HAP-1 (cell line): ENCODE data around the gene CSH2.
"Not testable (repeated sequence)": the region's sequence is repeated elsewhere in the genome, so short reads cannot be mapped to it uniquely, and the experiment has no call there.

Experiments used
- DNase-seq, 2 experiments: peaks; one replicate each; pipeline ENCODE4 v3.0.0-alpha.2; 2016 to 2020; ENCODE audit warnings: low spot score in 2 of 2
- H3K27me3 ChIP-seq: fragments of 250-450 bp; sonication (Bioruptor Pico); 2 replicates; pipeline ENCODE4 v1.5.1; 2020; ENCODE audit warnings: low read depth, mild to moderate bottlenecking, moderate library complexity
- H3K36me3 ChIP-seq: fragments of 250-450 bp; sonication (Bioruptor Pico); replicated peaks from 2 replicates; pipeline ENCODE4 v1.5.1; 2020; ENCODE audit warnings: mild to moderate bottlenecking
- H3K4me1 ChIP-seq: fragments of 250-450 bp; sonication (Bioruptor Pico); 2 replicates; pipeline ENCODE4 v1.5.1; 2020; ENCODE audit warnings: mild to moderate bottlenecking
- H3K4me3 ChIP-seq: fragments of 250-450 bp; sonication (Bioruptor Pico); 2 replicates; pipeline ENCODE4 v1.5.1; 2020; ENCODE audit warnings: mild to moderate bottlenecking, moderate library complexity
- H3K9me3 ChIP-seq: fragments of 250-450 bp; sonication (Bioruptor Pico); 2 replicates; pipeline ENCODE4 v1.5.1; 2020; ENCODE audit warnings: mild to moderate bottlenecking, moderate library complexity
- in situ Hi-C: fragments of 300-500 bp; cut with MboI; formaldehyde crosslinking; loops from 3 replicates; pipeline ENCODE4 v1.14.3; 2020; ENCODE audit warnings: low sequenced_read_pairs, inconsistent platforms, mixed read lengths

CSH2 gene

GRCh38 chr17:63885119-63885518 lies 11.6 kb upstream of the CSH2 start:
- H3K9me3 ChIP-seq, in situ Hi-C loops, H3K4me3 ChIP-seq, H3K27me3 ChIP-seq, H3K36me3 ChIP-seq, H3K4me1 ChIP-seq, DNase-seq: not testable (repeated sequence)

DNA sequence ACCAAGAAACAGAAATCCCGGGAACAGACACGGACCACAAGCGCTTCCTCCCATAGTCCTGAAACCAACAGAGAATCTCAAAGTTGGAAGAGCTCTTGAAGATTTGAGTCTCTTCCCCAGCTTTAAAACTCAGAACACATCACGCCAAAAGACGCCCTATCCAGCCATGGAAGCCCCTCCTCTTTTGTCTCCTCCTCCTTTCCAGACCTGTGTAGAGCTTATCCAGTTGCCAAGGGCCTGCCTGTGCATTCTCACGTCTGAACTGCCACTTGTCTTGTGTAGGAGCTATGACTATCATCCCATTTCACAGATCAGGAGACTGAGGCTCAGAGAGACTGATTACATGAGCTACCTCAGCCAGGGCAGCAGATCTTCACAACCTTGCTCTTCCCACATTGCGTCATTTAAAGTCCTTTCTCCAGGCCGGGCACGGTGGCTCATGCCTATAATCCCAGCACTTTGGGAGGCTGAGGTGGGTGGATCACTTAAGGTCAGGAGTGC lies 9.2 kb upstream of the CSH2 start:
- H3K9me3 ChIP-seq, DNase-seq, H3K4me1 ChIP-seq, in situ Hi-C loops, H3K4me3 ChIP-seq, H3K36me3 ChIP-seq, H3K27me3 ChIP-seq: not testable (repeated sequence)

- no peaks in the 10 kb centered on the region for H3K4me1 ChIP-seq
- no peaks in the 10 kb centered on the region for H3K36me3 ChIP-seq
- in situ Hi-C loops = no loop called here
- H3K27me3 ChIP-seq = peaks cover 1% of the 10 kb centered on the region; the same call in 1 of the 2 replicates
- no peaks in the 10 kb centered on the region for H3K9me3 ChIP-seq
- DNase-seq = peak; percentile 34 to 78
- H3K4me3 ChIP-seq = no peak within 1 kb of the TSS
Observed at GRCh38 chr17:63881935-63882601, 8.6 kb upstream of the CSH2 start, which contains the start of gene GH2. Gene GH2, minus strand, starts transcription at chr17:63881944. Its CDS starts 143 bp downstream, at chr17:63881801.

DNA sequence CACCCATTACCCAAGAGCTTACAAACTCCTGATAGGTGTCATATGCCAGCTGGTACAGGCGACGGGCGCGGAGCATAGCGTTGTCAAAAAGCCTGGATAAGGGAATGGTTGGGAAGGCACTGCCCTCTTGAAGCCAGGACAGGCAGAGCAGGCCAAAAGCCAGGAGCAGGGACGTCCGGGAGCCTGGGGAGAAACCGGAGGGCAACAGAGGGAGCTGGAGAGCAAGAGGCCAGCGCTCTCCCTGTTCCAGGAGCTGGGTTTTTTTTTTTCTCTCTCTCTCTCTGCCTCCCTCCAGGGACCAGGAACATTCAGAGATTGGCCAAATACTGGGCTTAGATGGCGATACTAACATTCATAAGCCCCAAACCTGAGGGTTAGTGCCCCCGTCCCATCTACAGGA lies 7.9 kb upstream of the CSH2 start:
- H3K4me3 ChIP-seq, DNase-seq, H3K9me3 ChIP-seq, H3K4me1 ChIP-seq, in situ Hi-C loops, H3K36me3 ChIP-seq, H3K27me3 ChIP-seq: not testable (repeated sequence)

DNA sequence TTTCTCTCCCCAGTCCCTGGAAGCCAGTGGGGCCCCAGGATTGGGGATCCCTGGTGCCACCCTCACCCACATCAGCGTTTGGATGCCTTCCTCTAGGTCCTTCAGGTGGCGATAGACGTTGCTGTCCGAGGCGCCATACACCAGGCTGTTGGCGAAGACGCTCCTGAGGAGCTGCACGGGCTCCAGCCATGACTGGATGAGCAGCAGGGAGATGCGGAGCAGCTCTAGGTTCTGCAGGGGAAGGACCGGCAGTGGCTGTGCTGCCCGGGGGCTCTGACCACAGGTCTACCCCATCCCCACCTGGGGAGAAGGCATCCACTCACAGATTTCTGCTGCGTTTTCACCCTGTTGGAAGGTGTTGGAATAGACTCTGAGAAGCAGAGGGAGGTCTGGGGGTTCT lies 7.2 kb upstream of the CSH2 start:
- H3K36me3 ChIP-seq = no peaks in the 10 kb centered on the region
- DNase-seq = no peak
- no peak overlapping the region for H3K4me3 ChIP-seq
- H3K4me1 ChIP-seq = no peaks in the 10 kb centered on the region
- in situ Hi-C loops = no loop called here
- no peaks in the 10 kb centered on the region for H3K9me3 ChIP-seq
- H3K27me3 ChIP-seq = peaks cover 3% of the 10 kb centered on the region; the same call in 1 of the 2 replicates

DNA sequence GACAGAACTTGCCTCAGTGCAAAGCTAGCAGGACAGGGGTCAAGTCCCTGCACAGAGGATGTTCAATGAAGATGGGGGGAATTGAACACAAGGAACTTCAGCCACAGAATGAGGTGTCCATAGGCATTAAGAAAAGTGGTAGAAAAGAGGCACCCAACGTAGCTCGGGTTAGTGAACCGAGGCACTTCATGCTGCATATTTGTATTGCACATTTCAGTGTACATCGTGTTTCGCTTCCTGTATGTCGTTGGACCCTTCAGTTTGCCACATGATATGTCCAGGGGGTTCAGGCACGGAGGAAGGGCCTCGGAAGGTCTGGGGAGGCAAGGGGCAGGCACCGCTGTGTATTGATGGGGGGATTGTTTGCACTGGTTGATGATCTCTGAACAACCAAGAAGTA lies 4.9 kb upstream of the CSH2 start:
- in situ Hi-C loops, H3K36me3 ChIP-seq, H3K4me1 ChIP-seq, H3K27me3 ChIP-seq, DNase-seq, H3K9me3 ChIP-seq, H3K4me3 ChIP-seq: not testable (repeated sequence)

DNA sequence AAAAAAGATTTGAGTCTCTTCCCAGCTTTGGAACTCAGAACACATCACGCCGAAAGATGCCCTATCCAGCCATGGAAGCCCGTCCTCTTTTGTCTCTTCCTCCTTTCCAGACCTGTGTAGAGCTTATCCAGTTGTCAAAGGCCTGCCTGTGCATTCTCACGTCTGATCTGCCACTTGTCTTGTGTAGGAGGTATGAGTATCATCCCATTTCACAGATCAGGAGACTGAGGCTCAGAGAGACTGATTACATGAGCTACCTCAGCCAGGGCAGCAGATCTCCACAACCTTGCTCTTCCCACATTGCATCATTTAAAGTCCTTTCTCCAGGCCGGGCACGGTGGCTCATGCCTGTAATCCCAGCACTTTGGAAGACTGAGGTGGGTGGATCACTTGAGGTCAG lies 1.2 kb upstream of the CSH2 start:
- H3K4me1 ChIP-seq, H3K9me3 ChIP-seq, H3K36me3 ChIP-seq, H3K4me3 ChIP-seq, DNase-seq, in situ Hi-C loops: not testable (repeated sequence)
- peaks cover 11% of the 10 kb centered on the region for H3K27me3 ChIP-seq

DNA sequence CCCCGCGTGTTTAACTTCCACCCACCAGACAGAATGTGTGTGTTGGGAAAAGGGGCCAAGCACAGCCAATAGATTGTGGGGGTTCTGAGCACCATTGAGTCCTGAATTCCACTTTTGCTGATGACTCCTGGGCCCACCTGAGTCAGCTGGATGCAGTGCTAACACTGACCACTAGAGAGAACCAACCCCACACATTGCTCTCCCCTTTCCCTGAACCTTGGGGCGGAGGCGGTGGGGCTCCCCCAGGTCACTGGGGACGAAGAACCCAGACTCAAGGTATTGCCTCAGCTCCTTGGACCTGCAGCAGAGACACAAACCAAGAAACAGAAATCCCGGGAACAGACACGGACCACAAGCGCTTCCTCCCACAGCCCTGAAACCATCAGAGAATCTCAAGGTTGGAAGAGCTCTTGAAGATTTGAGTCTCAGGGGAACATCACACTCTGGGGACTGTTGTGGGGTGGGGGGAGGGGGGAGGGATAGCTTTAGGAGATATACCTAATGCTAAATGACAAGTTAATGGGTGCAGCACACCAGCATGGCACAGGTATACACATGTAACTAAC lies 667 bp upstream of the CSH2 start:
- H3K36me3 ChIP-seq, H3K4me1 ChIP-seq, DNase-seq, H3K9me3 ChIP-seq, H3K4me3 ChIP-seq, in situ Hi-C loops: not testable (repeated sequence)
- peaks cover 11% of the 10 kb centered on the region for H3K27me3 ChIP-seq

GRCh38 chr17:63871646-63872365 lies 1.7 kb downstream of the CSH2 start:
- H3K4me3 ChIP-seq, DNase-seq, H3K9me3 ChIP-seq, H3K36me3 ChIP-seq, in situ Hi-C loops, H3K4me1 ChIP-seq, H3K27me3 ChIP-seq: not testable (repeated sequence)

DNA sequence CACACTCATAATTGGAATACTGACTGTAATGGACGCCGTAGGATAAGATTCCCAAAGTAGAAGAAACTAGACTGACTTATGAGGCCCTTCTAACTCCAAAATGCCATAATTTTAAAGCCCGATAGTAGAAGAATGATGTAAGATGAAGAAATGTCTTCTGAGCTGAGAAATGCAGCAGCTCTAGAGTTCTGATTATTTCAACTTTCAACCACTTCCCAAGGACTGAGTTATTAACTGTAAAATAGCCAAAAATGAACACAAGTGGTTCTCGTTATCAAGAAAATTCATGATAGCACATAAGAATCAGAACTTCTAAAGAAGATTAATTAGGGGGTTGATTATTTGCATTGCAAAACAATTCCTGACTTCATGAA lies 3.2 kb downstream of the CSH2 start:
- H3K9me3 ChIP-seq, DNase-seq, H3K27me3 ChIP-seq, H3K4me3 ChIP-seq, H3K4me1 ChIP-seq, in situ Hi-C loops, H3K36me3 ChIP-seq: not testable (repeated sequence)

GRCh38 chr17:63869491-63870291 lies 3.8 kb downstream of the CSH2 start:
- H3K4me1 ChIP-seq, H3K36me3 ChIP-seq, H3K4me3 ChIP-seq, H3K9me3 ChIP-seq, in situ Hi-C loops, H3K27me3 ChIP-seq: not testable (repeated sequence)
- peak in 1 of 2 experiments; percentile 26 for DNase-seq

DNA sequence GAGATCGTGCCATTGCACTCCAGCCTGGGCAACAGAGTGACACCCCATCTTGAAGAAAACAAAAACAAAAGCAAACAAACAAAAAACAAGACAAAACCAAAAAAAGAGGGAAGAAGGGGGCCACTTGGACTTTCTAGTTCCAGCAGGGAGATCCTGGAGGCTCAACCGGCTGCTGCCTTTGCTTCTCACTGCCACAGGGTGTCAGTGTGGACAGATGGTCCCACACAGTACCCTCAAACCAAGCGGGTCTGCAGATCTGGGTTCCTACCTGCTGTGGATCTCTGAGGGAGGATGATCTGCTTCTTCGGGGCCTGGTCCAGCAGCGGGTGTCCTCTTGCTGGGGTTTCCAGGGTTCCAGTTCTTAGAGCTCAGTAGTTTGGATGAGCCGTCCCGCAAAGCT lies 6.9 kb downstream of the CSH2 start:
- H3K4me3 ChIP-seq, H3K4me1 ChIP-seq, H3K36me3 ChIP-seq, DNase-seq, in situ Hi-C loops, H3K27me3 ChIP-seq, H3K9me3 ChIP-seq: not testable (repeated sequence)

GRCh38 chr17:63859257-63859656 lies 14.2 kb downstream of the CSH2 start:
- DNase-seq = no peak
- H3K27me3 ChIP-seq = peaks cover 19% of the 10 kb centered on the region
- H3K4me1 ChIP-seq = no peaks in the 10 kb centered on the region
- H3K9me3 ChIP-seq = no peaks in the 10 kb centered on the region
- in situ Hi-C loops = no loop called here
- no peaks in the 10 kb centered on the region for H3K36me3 ChIP-seq
- no peak overlapping the region for H3K4me3 ChIP-seq

- H3K4me3 ChIP-seq, H3K4me1 ChIP-seq, H3K9me3 ChIP-seq, in situ Hi-C loops, H3K36me3 ChIP-seq, DNase-seq: not testable (repeated sequence)
- peaks cover 28% of the 10 kb centered on the region for H3K27me3 ChIP-seq
Observed at GRCh38 chr17:63856425-63856824, 17.1 kb downstream of the CSH2 start.
